H9 (cell line): ENCODE data around the gene PLCL1. TPM values are rescaled to one million over a fixed set of nuclear protein-coding genes. Genes with fewer than 3 reads are reported as not detected.

ENCODE experiments used
- DNase-seq: peaks from one replicate; pipeline ENCODE4 v3.0.0-alpha.2; 2017
- H2AFZ ChIP-seq: one replicate; pipeline ENCODE4 v1.6.1; 2013; ENCODE audit warnings: mild to moderate bottlenecking, low read length, control low read depth, moderate library complexity
- H2AK5ac ChIP-seq: 2 replicates; pipeline ENCODE4 v1.6.1; 2013; ENCODE audit warnings: low read length, control low read depth, mixed read lengths; ENCODE audit not compliant: insufficient read length
- H2BK120ac ChIP-seq: one replicate; pipeline ENCODE4 v1.6.1; 2013; ENCODE audit warnings: low read depth, mild to moderate bottlenecking, low read length, control low read depth, inconsistent platforms; ENCODE audit not compliant: poor library complexity, severe bottlenecking
- H2BK12ac ChIP-seq: 2 replicates; pipeline ENCODE4 v1.6.1; 2013; ENCODE audit warnings: low read length, control low read depth, mixed read lengths, low read depth; ENCODE audit not compliant: insufficient read length
- H2BK15ac ChIP-seq: 2 replicates; pipeline ENCODE4 v1.6.1; 2013; ENCODE audit warnings: low read depth, low read length, control low read depth
- H2BK20ac ChIP-seq: one replicate; pipeline ENCODE4 v1.6.1; 2013; ENCODE audit warnings: low read depth, mild to moderate bottlenecking, low read length, control low read depth, inconsistent platforms; ENCODE audit not compliant: poor library complexity, severe bottlenecking
- H2BK5ac ChIP-seq: 2 replicates; pipeline ENCODE4 v1.6.1; 2013; ENCODE audit warnings: low read length, control low read depth, mixed read lengths; ENCODE audit not compliant: insufficient read length
- H3K14ac ChIP-seq: 2 replicates; pipeline ENCODE4 v1.6.1; 2013; ENCODE audit warnings: low read length, control low read depth; ENCODE audit not compliant: insufficient read depth
- H3K18ac ChIP-seq: 2 replicates; pipeline ENCODE4 v1.6.1; 2013; ENCODE audit warnings: low read depth, mild to moderate bottlenecking, mixed read lengths, low read length, control low read depth; ENCODE audit not compliant: insufficient read length
- H3K23ac ChIP-seq: 2 replicates; pipeline ENCODE4 v1.6.1; 2013; ENCODE audit warnings: low read length, control low read depth, mixed read lengths, low read depth; ENCODE audit not compliant: insufficient read length
- H3K23me2 ChIP-seq: 2 replicates; pipeline ENCODE4 v1.6.1; 2013; ENCODE audit warnings: low read depth, mild to moderate bottlenecking, mixed read lengths, low read length, control low read depth; ENCODE audit not compliant: insufficient read length, poor library complexity, severe bottlenecking
- H3K27ac ChIP-seq: 2 replicates; pipeline ENCODE4 v1.5.1; 2013; ENCODE audit warnings: low read length, control low read depth, mixed read lengths, low read depth; ENCODE audit not compliant: insufficient read length
- H3K27me3 ChIP-seq: 2 replicates; pipeline ENCODE4 v1.6.1; 2013; ENCODE audit warnings: low read length, control low read depth, inconsistent platforms; ENCODE audit not compliant: insufficient read depth
- H3K4ac ChIP-seq: 2 replicates; pipeline ENCODE4 v1.6.1; 2013; ENCODE audit warnings: low read depth, mild to moderate bottlenecking, control low read depth, inconsistent platforms, low read length, moderate library complexity
- H3K4me1 ChIP-seq: 2 replicates; pipeline ENCODE4 v1.6.1; 2013; ENCODE audit warnings: low read length, control low read depth, inconsistent platforms; ENCODE audit not compliant: insufficient read depth
- H3K4me2 ChIP-seq: 2 replicates; pipeline ENCODE4 v1.6.1; 2013; ENCODE audit warnings: low read length, control low read depth, mixed read lengths; ENCODE audit not compliant: insufficient read length, insufficient read depth
- H3K56ac ChIP-seq: 2 replicates; pipeline ENCODE4 v1.6.1; 2013; ENCODE audit warnings: low read depth, mild to moderate bottlenecking, mixed read lengths, low read length, control low read depth; ENCODE audit not compliant: insufficient read length
- H3K79me1 ChIP-seq: 2 replicates; pipeline ENCODE4 v1.6.1; 2013; ENCODE audit warnings: low read depth, mild to moderate bottlenecking, moderate library complexity, low read length, control low read depth, inconsistent platforms; ENCODE audit not compliant: insufficient read depth, poor library complexity, severe bottlenecking
- H3K79me2 ChIP-seq: 2 replicates; pipeline ENCODE4 v1.6.1; 2013; ENCODE audit warnings: low read length, control low read depth, inconsistent platforms; ENCODE audit not compliant: insufficient read depth
- H3K9ac ChIP-seq: 2 replicates; pipeline ENCODE4 v1.6.1; 2013; ENCODE audit warnings: low read length, control low read depth, mixed read lengths; ENCODE audit not compliant: insufficient read length; ENCODE audit errors: extremely low read depth
- H3K9me3 ChIP-seq: one replicate; pipeline ENCODE4 v1.6.1; 2013; ENCODE audit warnings: low read depth, low read length, inconsistent platforms; ENCODE audit not compliant: control insufficient read depth
- H3T11ph ChIP-seq: one replicate; pipeline ENCODE4 v1.6.1; 2013; ENCODE audit warnings: mild to moderate bottlenecking, low read length, control low read depth, inconsistent platforms
- H4K20me1 ChIP-seq: one replicate; pipeline ENCODE4 v1.6.1; 2013; ENCODE audit not compliant: control insufficient read depth, insufficient read length, insufficient read depth
- H4K5ac ChIP-seq: 2 replicates; pipeline ENCODE4 v1.6.1; 2013; ENCODE audit warnings: low read depth, mild to moderate bottlenecking, mixed read lengths, low read length, control low read depth; ENCODE audit not compliant: insufficient read length
- H4K8ac ChIP-seq: replicated peaks from 2 replicates; pipeline ENCODE4 v1.6.1; 2013; ENCODE audit warnings: low read length, control low read depth, mixed read lengths, low read depth; ENCODE audit not compliant: insufficient read length
- H4K91ac ChIP-seq: 2 replicates; pipeline ENCODE4 v1.6.1; 2013; ENCODE audit warnings: low read depth, mild to moderate bottlenecking, moderate library complexity, mixed read lengths, low read length, control low read depth; ENCODE audit not compliant: insufficient read length
- H3K27ac Mint-ChIP-seq, 3 experiments: 2 replicates in 2 of 3; 3 replicates in 1 of 3; pipeline ENCODE4 v1.8.0; 2020 to 2021; ENCODE audit warnings: mixed read lengths in 3 of 3, mild to moderate bottlenecking in 1 of 3, moderate library complexity in 1 of 3
- H3K27me3 Mint-ChIP-seq: 2 replicates; pipeline ENCODE4 v1.8.0; 2021; ENCODE audit warnings: low read depth, mild to moderate bottlenecking, moderate library complexity, mixed read lengths
- H3K36me3 Mint-ChIP-seq, 3 experiments: 2 replicates in 2 of 3; 3 replicates in 1 of 3; pipeline ENCODE4 v1.8.0; 2020 to 2021; ENCODE audit warnings: low read depth in 3 of 3, mixed read lengths in 3 of 3; ENCODE audit not compliant: insufficient read depth in 1 of 3
- H3K4me1 Mint-ChIP-seq, 2 experiments: 2 replicates each; pipeline ENCODE4 v1.8.0; 2020; ENCODE audit warnings: mixed read lengths in 2 of 2
- H3K4me3 Mint-ChIP-seq, 2 experiments: 2 replicates in 1 of 2; 3 replicates in 1 of 2; pipeline ENCODE4 v1.8.0; 2020 to 2021; ENCODE audit warnings: mild to moderate bottlenecking in 2 of 2, mixed read lengths in 2 of 2, moderate library complexity in 1 of 2
- H3K9me3 Mint-ChIP-seq, 2 experiments: 2 replicates in 1 of 2; 3 replicates in 1 of 2; pipeline ENCODE4 v1.8.0; 2020; ENCODE audit warnings: mild to moderate bottlenecking in 2 of 2, mixed read lengths in 2 of 2, moderate library complexity in 1 of 2
- CTCF ChIP-seq: fragments of 200-600 bp; sonication (generic); conservative IDR thresholded peaks from 3 replicates; pipeline ENCODE4 v1.8.0; 2021; ENCODE audit warnings: antibody characterized with exemption, mild to moderate bottlenecking
- total RNA-seq: library from RNA; stranded (reverse); gene quantifications from 2 replicates; pipeline ENCODE4 v1.2.1, GENCODE V29; 2021

Gene PLCL1
- total RNA-seq, 1 experiment from 2014 or later: 0.04 TPM

GRCh38 chr2:197927994-197928393 is 123.6 kb downstream of the PLCL1 start:
- Histone ChIP-seq H3K9me3 (no peaks in the 10 kb centered on the region), H2BK5ac (no peak overlapping the region), H4K91ac (no peak overlapping the region), H3T11ph (no peak overlapping the region), H3K56ac (no peak overlapping the region), H2AFZ (no peak overlapping the region), H3K9ac (no peak overlapping the region), H3K79me1 (no peaks in the 10 kb centered on the region), H2BK20ac (no peak overlapping the region), H3K14ac (no peak overlapping the region), H3K18ac (no peak overlapping the region), H3K23ac (no peak overlapping the region), H3K4me2 (no peak overlapping the region), H4K5ac (no peak overlapping the region), H3K79me2 (no peaks in the 10 kb centered on the region), H4K20me1 (no peaks in the 10 kb centered on the region), H3K4me1 (no peaks in the 10 kb centered on the region), H4K8ac (no peak overlapping the region), H3K4ac (no peak overlapping the region), H2BK120ac (no peak overlapping the region), H3K27ac (no peak overlapping the region), H2BK12ac (no peak overlapping the region), H2AK5ac (no peak overlapping the region), H3K23me2 (no peaks in the 10 kb centered on the region), H2BK15ac (no peak overlapping the region), H3K27me3 (no peaks in the 10 kb centered on the region)
- Mint-ChIP-seq H3K4me1 (peaks cover 0 to 5% of the 10 kb centered on the region in 2 experiments; a peak in 1 of 4 replicates), H3K9me3 (peaks cover 3 to 7% of the 10 kb centered on the region in 2 experiments; a peak in 4 of 5 replicates), H3K36me3 (peaks cover 0 to 2% (median 0%) of the 10 kb centered on the region in 3 experiments; a peak in 4 of 7 replicates), H3K4me3 (no peak overlapping the region), H3K27ac (no peak overlapping the region), H3K27me3 (peaks cover 3% of the 10 kb centered on the region; the same call in 1 of the 2 replicates)
- DNase-seq: no peak
- no peak for TF ChIP-seq CTCF
